GDM1 (cell line): Measurements from ENCODE around the gene CNN2.

Experiments used
- DNase-seq: peaks from one replicate; lab custom pipeline; 2025; lab: John Stamatoyannopoulos, UW

Gene CNN2

DNA sequence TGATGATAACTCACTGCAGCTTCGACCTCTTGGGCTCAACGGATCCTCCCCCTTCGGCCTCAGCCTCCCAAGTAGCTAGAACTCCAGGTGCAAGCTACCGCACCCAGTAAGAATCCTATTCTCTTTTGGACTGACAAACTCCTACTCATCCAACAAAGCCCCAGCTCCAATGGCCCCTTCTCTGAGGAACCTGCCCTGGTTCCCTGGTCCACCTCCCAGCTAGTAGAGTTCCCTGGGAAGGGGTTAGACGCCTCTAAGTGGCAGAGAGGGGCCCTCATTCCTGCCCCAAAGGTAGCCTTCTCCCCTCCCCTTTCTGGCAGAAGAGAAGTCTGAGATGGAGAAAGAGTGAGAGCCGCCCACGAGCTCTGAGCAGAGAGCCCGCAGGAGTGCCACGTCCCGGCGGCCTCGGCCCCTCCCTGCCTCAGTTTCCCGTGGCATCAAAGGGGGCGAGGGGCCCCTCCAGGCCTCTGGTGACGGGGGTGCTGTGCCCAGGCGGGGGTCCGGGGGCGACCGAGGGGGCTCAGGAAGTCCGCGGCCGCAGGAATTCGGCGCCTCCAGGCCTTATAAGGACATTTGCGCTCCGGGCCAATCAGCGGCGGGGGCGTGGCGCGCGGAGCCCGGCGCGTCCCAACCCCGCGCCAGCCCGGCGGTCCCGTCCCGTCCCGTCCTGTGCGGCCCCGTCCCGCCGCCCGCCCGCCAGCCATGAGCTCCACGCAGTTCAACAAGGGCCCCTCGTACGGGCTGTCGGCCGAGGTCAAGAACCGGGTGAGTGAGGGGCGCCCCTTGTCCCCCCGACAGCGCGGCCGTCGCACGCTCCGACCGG, at the start of gene CNN2:
Gene CNN2, plus strand, starts transcription at position 649 of the 823 bp plus-strand sequence. Its CDS starts 54 bp downstream, at position 703.
- peak; percentile 78 for DNase-seq

GRCh38 chr19:977058-977464, 49.3 kb upstream of the CNN2 start:
- no peak for DNase-seq

DNA sequence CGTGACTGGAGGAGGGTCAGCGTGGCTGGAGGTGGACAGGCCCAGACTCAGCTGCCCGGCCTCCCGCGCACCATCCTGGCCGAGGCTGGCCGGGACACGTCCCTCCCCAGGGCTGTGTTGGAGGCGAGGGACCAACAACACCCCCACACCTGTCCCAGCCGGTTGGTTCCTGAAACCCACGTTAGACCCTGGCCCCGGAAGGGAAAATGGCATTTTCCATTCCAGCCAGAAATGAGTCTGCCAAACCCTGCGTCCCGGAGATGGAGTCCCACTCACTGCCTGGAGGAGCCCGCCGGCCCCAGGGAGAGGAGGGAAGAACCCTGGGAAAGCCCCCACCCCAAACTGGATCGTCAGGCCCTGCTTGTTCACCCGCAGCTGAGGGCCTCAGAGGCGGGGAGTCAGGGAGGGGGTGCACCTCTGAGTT, 47.1 kb upstream of the CNN2 start:
- DNase-seq: no peak

- DNase-seq: no peak
Observed at GRCh38 chr19:980133-980998, 46.0 kb upstream of the CNN2 start.

GRCh38 chr19:982567-983170, 43.7 kb upstream of the CNN2 start:
- peak; percentile 62 for DNase-seq

GRCh38 chr19:984165-984967, 42.0 kb upstream of the CNN2 start, which contains the start of gene WDR18:
Gene WDR18 (plus strand): TSS chr19:984345. CDS start chr19:984354, 9 bp downstream.
- peak; percentile 86 for DNase-seq

DNA sequence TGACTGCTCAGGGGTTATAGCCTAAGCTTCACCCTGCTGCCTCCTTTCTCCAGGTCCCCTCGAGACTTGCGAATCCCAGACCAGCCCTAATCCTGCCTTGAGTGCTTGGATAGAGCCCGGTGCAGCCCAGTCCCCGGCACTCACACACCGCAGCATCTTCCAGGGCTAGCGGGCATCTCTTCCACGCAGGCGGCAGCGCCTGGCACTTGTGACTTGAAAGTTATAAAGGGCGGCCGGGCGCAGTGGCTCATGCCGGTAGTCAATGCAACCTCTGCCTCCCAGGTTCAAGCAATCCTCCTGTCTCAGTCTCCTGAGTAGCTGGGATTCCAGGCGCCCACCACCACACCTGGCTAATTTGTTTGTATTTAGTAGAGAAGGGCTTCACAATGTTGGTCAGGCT, 40.3 kb upstream of the CNN2 start:
- no peak for DNase-seq

GRCh38 chr19:988081-988480, 38.3 kb upstream of the CNN2 start:
- no peak for DNase-seq

GRCh38 chr19:988510-988909, 37.9 kb upstream of the CNN2 start:
- DNase-seq: no peak

- no peak for DNase-seq
Observed at GRCh38 chr19:989381-990081, 36.9 kb upstream of the CNN2 start.

DNA sequence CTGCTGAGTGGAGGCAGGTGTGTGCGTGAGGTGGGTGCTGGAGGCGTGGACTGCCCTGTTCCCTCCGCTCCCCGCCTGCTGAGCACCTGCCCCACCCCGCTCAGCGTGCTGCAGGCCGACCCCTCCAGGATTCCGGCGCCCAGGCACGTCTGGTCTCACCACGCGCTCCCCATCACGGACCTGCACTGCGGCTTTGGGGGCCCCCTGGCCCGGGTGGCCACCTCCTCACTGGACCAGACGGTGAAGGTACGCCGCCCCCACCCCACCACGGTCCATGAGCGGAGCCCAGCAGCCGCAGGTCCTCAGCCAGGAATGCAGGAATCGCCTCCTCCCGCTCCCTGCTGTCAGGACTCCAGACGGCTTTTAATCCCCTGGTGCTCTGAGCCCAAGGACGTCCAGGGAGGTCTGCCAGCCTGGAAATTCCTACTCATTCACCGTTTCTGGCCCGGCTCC, 36.3 kb upstream of the CNN2 start:
- DNase-seq: no peak

GRCh38 chr19:990746-991145, 35.7 kb upstream of the CNN2 start:
- DNase-seq: no peak

- no peak for DNase-seq
Observed at GRCh38 chr19:991174-991931, 35.1 kb upstream of the CNN2 start.

- no peak for DNase-seq
Observed at GRCh38 chr19:991932-992669, 34.3 kb upstream of the CNN2 start.

DNA sequence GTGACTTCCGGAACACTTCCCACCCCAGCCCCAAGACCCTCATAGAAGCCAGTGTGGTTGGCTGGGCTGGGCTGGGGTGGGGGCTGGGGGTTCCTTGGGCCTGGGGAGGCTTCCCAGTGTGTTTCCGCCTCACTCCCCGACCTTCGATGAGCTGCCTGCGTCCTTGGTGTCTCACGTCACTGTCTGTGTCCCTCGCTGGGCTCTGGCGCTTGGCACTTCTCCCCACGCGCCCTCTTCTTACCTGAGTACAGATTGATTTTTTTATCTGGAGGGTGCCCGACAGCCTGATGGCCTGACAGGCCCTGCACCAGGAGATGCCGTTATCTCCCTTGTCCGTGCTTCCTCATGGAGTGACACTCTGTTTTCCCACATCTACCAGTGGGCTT, 33.7 kb upstream of the CNN2 start:
- no peak for DNase-seq

GRCh38 chr19:993361-993830, 33.0 kb upstream of the CNN2 start:
- no peak for DNase-seq

DNA sequence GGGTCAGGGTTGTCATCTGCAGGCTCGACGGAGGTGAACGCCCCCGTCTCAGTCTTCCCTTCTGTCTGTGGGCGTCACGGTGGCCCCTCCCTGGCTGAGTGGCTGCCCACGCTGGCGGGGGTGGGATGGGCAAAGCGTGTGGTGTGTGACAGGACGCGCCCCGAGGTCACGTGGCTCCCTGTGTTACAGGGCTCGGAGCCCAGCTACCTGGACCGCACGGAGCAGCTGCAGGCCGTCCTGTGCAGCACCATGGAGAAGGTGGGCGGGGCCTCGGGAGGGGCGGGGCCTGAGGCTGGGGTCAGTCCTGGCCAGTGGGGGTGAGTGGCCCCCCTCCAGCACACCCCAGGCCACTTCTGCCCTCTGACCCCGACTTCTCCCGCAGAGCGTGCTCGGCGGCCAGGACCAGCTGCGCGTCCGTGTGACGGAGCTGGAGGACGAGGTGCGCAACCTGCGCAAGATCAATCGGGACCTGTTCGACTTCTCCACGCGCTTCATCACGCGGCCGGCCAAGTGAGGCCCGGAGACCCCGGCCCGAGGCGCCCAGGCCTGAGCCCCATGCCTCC, 32.5 kb upstream of the CNN2 start:
- no peak for DNase-seq

DNA sequence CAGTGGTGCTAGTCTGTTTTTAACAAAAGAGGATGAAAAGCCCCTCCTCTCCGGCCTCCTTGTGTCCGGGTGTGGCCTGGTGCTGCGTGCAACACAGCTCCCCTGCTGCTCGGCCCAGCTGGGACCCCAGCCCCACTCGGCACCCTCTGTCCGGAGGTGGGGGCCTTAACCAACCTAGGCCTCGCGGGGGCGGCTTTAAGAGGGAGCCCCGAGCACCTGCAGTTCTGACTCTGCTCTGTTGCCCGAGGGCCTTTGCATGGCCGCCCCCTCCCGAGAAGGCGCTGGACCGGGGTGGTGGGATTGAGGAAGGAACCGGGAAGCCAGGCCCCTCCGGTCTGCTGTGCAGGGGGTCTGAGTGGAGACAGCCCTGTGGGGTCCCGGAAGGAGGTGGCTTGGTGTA, 31.9 kb upstream of the CNN2 start:
- DNase-seq: no peak
